ENCODE measurements around the gene C1QTNF6.

DNA sequence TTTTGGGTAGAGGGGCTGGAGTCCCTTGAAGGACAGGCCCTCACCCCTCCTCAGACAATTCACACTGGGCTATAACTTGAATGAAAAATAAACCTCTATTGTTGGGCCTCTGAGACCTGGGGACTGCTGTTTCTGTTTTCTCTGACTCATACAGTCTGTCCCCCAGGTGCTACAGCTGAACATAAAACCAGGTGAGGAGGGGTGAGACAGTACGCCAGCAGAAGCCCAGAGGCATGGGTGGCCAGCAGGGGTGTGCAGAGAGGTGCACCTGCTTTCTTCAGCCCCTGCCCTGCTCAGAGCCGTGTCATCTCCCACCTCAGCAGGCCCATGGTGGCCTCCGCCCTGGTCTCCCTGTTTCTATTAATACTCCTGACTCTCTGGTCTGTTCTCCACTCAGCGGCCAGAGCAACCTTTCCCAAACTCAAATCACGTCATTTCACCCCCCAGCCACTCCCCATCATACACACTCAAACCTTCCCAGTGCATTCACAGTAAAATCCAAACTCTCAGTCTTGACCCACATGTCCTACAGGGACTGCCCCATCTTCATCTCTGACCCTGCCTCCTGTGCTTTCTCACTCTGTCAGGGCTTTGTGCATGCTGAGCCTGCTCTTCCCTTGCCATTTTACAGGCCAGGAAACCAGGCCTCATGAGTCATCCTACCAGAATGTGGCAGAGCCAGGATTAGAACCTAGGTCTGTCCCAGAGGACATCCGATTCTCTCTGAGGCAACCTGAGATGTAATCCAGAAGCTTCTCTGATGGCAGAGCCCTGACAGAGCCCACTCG lies 32.9 kb downstream of the C1QTNF6 start:
- TF ChIP-seq SUZ12 (IDR thresholded peaks at IDR 0.05; ENCODE audit: extremely low read depth, insufficient read depth, insufficient read length) (no peak), ZNF274 (IDR thresholded peaks at IDR 0.05; ENCODE audit: low read depth, low read length) (no peak)
